ENCODE measurements around the gene CELF4. TPM values are rescaled to one million over a fixed set of nuclear protein-coding genes. Genes with fewer than 3 reads are reported as not detected.

Gene CELF4
- total RNA-seq, 3 donors from 2014 or later (not counting 1 experiment from before 2014, with no cell fraction given): not detected

DNA sequence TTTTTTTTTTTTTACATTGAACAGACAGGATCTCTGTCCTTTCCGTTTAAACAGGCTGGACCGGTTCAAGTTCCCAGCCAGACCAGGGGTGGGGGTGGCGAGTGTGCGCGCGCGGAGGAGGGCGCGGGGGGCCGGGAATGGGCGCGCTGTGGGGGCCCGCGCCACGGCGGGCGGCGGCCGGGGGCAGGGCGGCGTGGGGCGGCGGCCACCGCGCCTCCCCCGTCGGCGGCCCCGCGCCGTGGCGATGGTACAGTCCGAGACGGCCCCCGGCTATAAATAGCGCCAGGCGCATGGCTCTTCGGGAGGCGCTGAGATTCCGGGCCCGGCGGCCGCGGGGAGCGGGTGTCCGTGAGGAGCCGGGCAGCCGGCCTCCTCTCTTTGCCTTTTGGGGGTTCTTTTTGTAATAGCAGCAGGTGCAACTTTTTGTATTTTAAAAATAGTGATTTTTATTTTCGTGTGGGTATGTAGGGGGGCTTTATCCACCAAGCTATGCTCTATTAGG, 430 bp upstream of the CELF4 start:
- no peaks in the 10 kb centered on the region for H3K36me3 Mint-ChIP-seq
- no peak for ATAC-seq
- WGBS (ENCODE audit: insufficient coverage): 5% methylated on average over 49 of the region's 49 CpGs
- no peaks in the 10 kb centered on the region for H3K9me3 ChIP-seq (ENCODE audit: control insufficient read depth, insufficient read depth, low read length)
- no peak overlapping the region for H3K4me3 ChIP-seq (ENCODE audit: low read length)
- intact Hi-C loops (cut with micrococcal nuclease): no loop called here
- no peak for DNase-seq
- peaks cover 50 to 75% of the 10 kb centered on the region in 2 donors for H3K27me3 Mint-ChIP-seq (ENCODE audit: low read depth in 2 of 2)
- TF ChIP-seq, protein P1, sequence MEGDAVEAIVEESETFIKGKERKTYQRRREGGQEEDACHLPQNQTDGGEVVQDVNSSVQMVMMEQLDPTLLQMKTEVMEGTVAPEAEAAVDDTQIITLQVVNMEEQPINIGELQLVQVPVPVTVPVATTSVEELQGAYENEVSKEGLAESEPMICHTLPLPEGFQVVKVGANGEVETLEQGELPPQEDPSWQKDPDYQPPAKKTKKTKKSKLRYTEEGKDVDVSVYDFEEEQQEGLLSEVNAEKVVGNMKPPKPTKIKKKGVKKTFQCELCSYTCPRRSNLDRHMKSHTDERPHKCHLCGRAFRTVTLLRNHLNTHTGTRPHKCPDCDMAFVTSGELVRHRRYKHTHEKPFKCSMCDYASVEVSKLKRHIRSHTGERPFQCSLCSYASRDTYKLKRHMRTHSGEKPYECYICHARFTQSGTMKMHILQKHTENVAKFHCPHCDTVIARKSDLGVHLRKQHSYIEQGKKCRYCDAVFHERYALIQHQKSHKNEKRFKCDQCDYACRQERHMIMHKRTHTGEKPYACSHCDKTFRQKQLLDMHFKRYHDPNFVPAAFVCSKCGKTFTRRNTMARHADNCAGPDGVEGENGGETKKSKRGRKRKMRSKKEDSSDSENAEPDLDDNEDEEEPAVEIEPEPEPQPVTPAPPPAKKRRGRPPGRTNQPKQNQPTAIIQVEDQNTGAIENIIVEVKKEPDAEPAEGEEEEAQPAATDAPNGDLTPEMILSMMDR (IDR thresholded peaks at IDR 0.05): no peak
- peaks cover 5% of the 10 kb centered on the region in 2 donors for H3K4me1 Mint-ChIP-seq
- H3K9me3 Mint-ChIP-seq: peaks cover 2 to 4% of the 10 kb centered on the region in 2 donors
- peaks cover 12% of the 10 kb centered on the region for H3K27me3 ChIP-seq (ENCODE audit: control insufficient read depth, insufficient read depth, low read length)
- H3K27ac Mint-ChIP-seq: no peak overlapping the region
- H3K4me1 ChIP-seq (ENCODE audit: control insufficient read depth, insufficient read depth, low read length): no peaks in the 10 kb centered on the region
- H3K36me3 ChIP-seq (ENCODE audit: control insufficient read depth, insufficient read depth, low read length): no peaks in the 10 kb centered on the region
- no peak overlapping the region for H3K27ac ChIP-seq (ENCODE audit: low read length)
- no peak overlapping the region for H3K4me3 Mint-ChIP-seq

GRCh38 chr18:37564711-37565100, 892 bp downstream of the CELF4 start:
- Histone ChIP-seq H3K4me3 (ENCODE audit: low read length) (no peak overlapping the region), H3K9me3 (ENCODE audit: control insufficient read depth, insufficient read depth, low read length) (no peaks in the 10 kb centered on the region), H3K27ac (ENCODE audit: low read length) (no peak overlapping the region), H3K36me3 (ENCODE audit: control insufficient read depth, insufficient read depth, low read length) (no peaks in the 10 kb centered on the region), H3K27me3 (ENCODE audit: control insufficient read depth, insufficient read depth, low read length) (peaks cover 12% of the 10 kb centered on the region), H3K4me1 (ENCODE audit: control insufficient read depth, insufficient read depth, low read length) (no peaks in the 10 kb centered on the region)
- intact Hi-C loops (cut with micrococcal nuclease): no loop called here
- H3K27ac Mint-ChIP-seq: no peak overlapping the region
- H3K4me1 Mint-ChIP-seq: peaks cover 5% of the 10 kb centered on the region in 2 donors
- peaks cover 2 to 4% of the 10 kb centered on the region in 2 donors for H3K9me3 Mint-ChIP-seq
- DNase-seq (no peak), ATAC-seq (no peak)
- no peaks in the 10 kb centered on the region for H3K36me3 Mint-ChIP-seq
- peaks cover 49 to 66% of the 10 kb centered on the region in 2 donors for H3K27me3 Mint-ChIP-seq (ENCODE audit: low read depth in 2 of 2)
- H3K4me3 Mint-ChIP-seq: no peak overlapping the region
- TF ChIP-seq, protein P1 (IDR thresholded peaks at IDR 0.05): no peak
- WGBS (ENCODE audit: insufficient coverage): 7% methylated on average over 19 of the region's 19 CpGs

- no peaks in the 10 kb centered on the region for H3K36me3 Mint-ChIP-seq
- H3K27me3 Mint-ChIP-seq (ENCODE audit: low read depth in 2 of 2): peaks cover 46 to 66% of the 10 kb centered on the region in 2 donors
- H3K27ac Mint-ChIP-seq: no peak overlapping the region
- intact Hi-C loops (cut with micrococcal nuclease): no loop called here
- Histone ChIP-seq H3K9me3 (ENCODE audit: control insufficient read depth, insufficient read depth, low read length) (no peaks in the 10 kb centered on the region), H3K4me1 (ENCODE audit: control insufficient read depth, insufficient read depth, low read length) (no peaks in the 10 kb centered on the region), H3K36me3 (ENCODE audit: control insufficient read depth, insufficient read depth, low read length) (no peaks in the 10 kb centered on the region), H3K27me3 (ENCODE audit: control insufficient read depth, insufficient read depth, low read length) (peaks cover 12% of the 10 kb centered on the region), H3K27ac (ENCODE audit: low read length) (no peak overlapping the region), H3K4me3 (ENCODE audit: low read length) (no peak overlapping the region)
- TF ChIP-seq, protein P1 (IDR thresholded peaks at IDR 0.05): no peak
- no peak overlapping the region for H3K4me3 Mint-ChIP-seq
- WGBS (ENCODE audit: insufficient coverage): 46% methylated on average over 12 of the region's 13 CpGs
- H3K4me1 Mint-ChIP-seq: peaks cover 5 to 10% of the 10 kb centered on the region in 2 donors
- DNase-seq (no peak), ATAC-seq (no peak)
- H3K9me3 Mint-ChIP-seq: peaks cover 2 to 9% of the 10 kb centered on the region in 2 donors
These were observed 1.6 kb downstream of the CELF4 start for GRCh38 chr18:37563931-37564392.

DNA sequence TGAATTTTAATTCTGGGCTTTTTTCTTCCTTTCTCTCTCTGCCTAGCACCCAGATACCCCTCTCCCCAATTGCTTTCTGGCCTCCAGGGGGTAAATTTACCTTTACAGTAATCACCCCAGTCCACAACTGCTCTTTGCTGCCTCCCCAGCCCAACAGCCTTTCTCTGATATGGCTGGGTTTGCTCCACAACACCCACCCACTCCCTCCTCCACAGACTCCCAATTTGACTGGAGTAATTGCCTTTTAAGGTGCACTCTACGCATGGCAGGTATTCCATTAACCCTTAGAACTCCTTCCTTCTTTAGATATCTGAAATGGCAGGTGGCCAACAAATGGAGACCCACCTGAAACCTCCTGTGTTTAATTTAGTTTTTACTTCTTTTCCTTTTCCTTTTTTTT, 3.6 kb downstream of the CELF4 start:
- no peaks in the 10 kb centered on the region for H3K4me1 ChIP-seq (ENCODE audit: control insufficient read depth, insufficient read depth, low read length)
- H3K27me3 Mint-ChIP-seq (ENCODE audit: low read depth in 2 of 2): peaks cover 34 to 57% of the 10 kb centered on the region in 2 donors
- H3K9me3 ChIP-seq (ENCODE audit: control insufficient read depth, insufficient read depth, low read length): no peaks in the 10 kb centered on the region
- 50% methylated on average over 1 of the region's 1 CpG for WGBS (ENCODE audit: insufficient coverage)
- peaks cover 5 to 10% of the 10 kb centered on the region in 2 donors for H3K4me1 Mint-ChIP-seq
- intact Hi-C loops (cut with micrococcal nuclease): no loop called here
- no peak for ATAC-seq
- no peak overlapping the region for H3K4me3 ChIP-seq (ENCODE audit: low read length)
- no peak overlapping the region for H3K27ac Mint-ChIP-seq
- peaks cover 9% of the 10 kb centered on the region for H3K27me3 ChIP-seq (ENCODE audit: control insufficient read depth, insufficient read depth, low read length)
- H3K27ac ChIP-seq (ENCODE audit: low read length): no peak overlapping the region
- no peaks in the 10 kb centered on the region for H3K36me3 ChIP-seq (ENCODE audit: control insufficient read depth, insufficient read depth, low read length)
- peaks cover 2 to 9% of the 10 kb centered on the region in 2 donors for H3K9me3 Mint-ChIP-seq
- H3K36me3 Mint-ChIP-seq: no peaks in the 10 kb centered on the region
- TF ChIP-seq, protein P1 (IDR thresholded peaks at IDR 0.05): no peak
- DNase-seq: no peak
- no peak overlapping the region for H3K4me3 Mint-ChIP-seq
